GM23338 (cell line): ENCODE data around the gene ZBTB20. TPM values are rescaled to one million over a fixed set of nuclear protein-coding genes. Genes with fewer than 3 reads are reported as not detected.

Experiments used
- ATAC-seq: fragments of 200-7000 bp; cut with Tn5 transposase; 3 replicates; pipeline ENCODE4 v1.9.1; 2020
- DNase-seq: peaks from one replicate; pipeline ENCODE4 v3.0.0-alpha.2; 2015; ENCODE audit warnings: low spot score
- H2AFZ ChIP-seq: fragments of 200-600 bp; sonication (generic); 2 replicates; pipeline ENCODE4 v1.8.0; 2016; ENCODE audit warnings: antibody characterized with exemption, mild to moderate bottlenecking, moderate library complexity
- H3F3A ChIP-seq: fragments of 200-600 bp; sonication (generic); replicated peaks from 2 replicates; pipeline ENCODE4 v1.8.0; 2017; ENCODE audit warnings: antibody characterized with exemption, mixed run types, low read depth
- H3K27ac ChIP-seq: fragments of 200-600 bp; sonication (generic); 2 replicates; pipeline ENCODE4 v1.6.1; 2016; ENCODE audit warnings: low read depth
- H3K27me3 ChIP-seq: fragments of 200-600 bp; sonication (generic); 2 replicates; pipeline ENCODE4 v1.8.0; 2016; ENCODE audit warnings: mild to moderate bottlenecking, mixed run types, moderate library complexity; ENCODE audit not compliant: insufficient read depth
- H3K36me3 ChIP-seq: fragments of 200-600 bp; sonication (generic); 2 replicates; pipeline ENCODE4 v1.8.0; 2016; ENCODE audit warnings: mild to moderate bottlenecking; ENCODE audit not compliant: insufficient read depth
- H3K4me1 ChIP-seq: fragments of 200-600 bp; sonication (generic); 2 replicates; pipeline ENCODE4 v1.8.0; 2016; ENCODE audit warnings: mild to moderate bottlenecking, moderate library complexity; ENCODE audit not compliant: insufficient read depth
- H3K4me2 ChIP-seq: fragments of 200-600 bp; sonication (generic); 2 replicates; pipeline ENCODE4 v1.7.1; 2017; ENCODE audit warnings: mixed run types
- H3K4me3 ChIP-seq: fragments of 200-600 bp; sonication (generic); 2 replicates; pipeline ENCODE4 v1.6.1; 2016; ENCODE audit warnings: mixed run types
- H3K79me2 ChIP-seq: fragments of 200-600 bp; sonication (generic); replicated peaks from 2 replicates; pipeline ENCODE4 v1.8.0; 2017; ENCODE audit warnings: mild to moderate bottlenecking; ENCODE audit not compliant: insufficient read depth
- H3K9me2 ChIP-seq: fragments of 200-600 bp; sonication (generic); 2 replicates; pipeline ENCODE4 v1.8.0; 2017; ENCODE audit not compliant: insufficient read depth
- H4K20me1 ChIP-seq: fragments of 200-600 bp; sonication (generic); replicated peaks from 2 replicates; pipeline ENCODE4 v1.8.0; 2017; ENCODE audit warnings: mild to moderate bottlenecking; ENCODE audit not compliant: insufficient read depth
- H3K27ac Mint-ChIP-seq: 2 replicates; pipeline ENCODE4 v1.8.0; 2020; ENCODE audit warnings: inconsistent platforms, mild to moderate bottlenecking, moderate library complexity, mixed read lengths
- H3K27me3 Mint-ChIP-seq: 3 replicates; pipeline ENCODE4 v1.8.0; 2022; ENCODE audit warnings: low read depth, mild to moderate bottlenecking, moderate library complexity, mixed read lengths, inconsistent platforms; ENCODE audit not compliant: insufficient read depth, poor library complexity
- H3K36me3 Mint-ChIP-seq: 3 replicates; pipeline ENCODE4 v1.8.0; 2021; ENCODE audit warnings: low read depth, mild to moderate bottlenecking, inconsistent platforms, moderate library complexity, mixed read lengths
- H3K4me1 Mint-ChIP-seq: 3 replicates; pipeline ENCODE4 v1.8.0; 2020; ENCODE audit warnings: mild to moderate bottlenecking, inconsistent platforms, mixed read lengths
- H3K4me3 Mint-ChIP-seq: 3 replicates; pipeline ENCODE4 v1.8.0; 2021; ENCODE audit warnings: moderate library complexity, mild to moderate bottlenecking, inconsistent platforms, mixed read lengths
- H3K9me3 Mint-ChIP-seq: 3 replicates; pipeline ENCODE4 v1.8.0; 2020; ENCODE audit warnings: moderate library complexity, mild to moderate bottlenecking, inconsistent platforms, mixed read lengths
- CREB1 ChIP-seq: fragments of 250-450 bp; sonication (Bioruptor Pico); IDR thresholded peaks from 2 replicates; pipeline ENCODE4 v1.5.0; 2020; ENCODE audit warnings: low read depth, mild to moderate bottlenecking, moderate library complexity
- CTCF ChIP-seq, 2 experiments: fragments of 200-600 bp in 1 of 2; sonication (generic) in 1 of 2; conservative IDR thresholded peaks; 2 replicates each; pipeline versions ENCODE4 v1.5.1 to v1.6.1; 2016 to 2017; ENCODE audit warnings: antibody characterized with exemption in 2 of 2, low read depth in 2 of 2, mild to moderate bottlenecking in 2 of 2, moderate library complexity in 1 of 2
- ETS1 ChIP-seq: IDR thresholded peaks from 2 replicates; pipeline ENCODE4 v1.6.1; 2016; ENCODE audit warnings: antibody characterized with exemption
- EZH2 ChIP-seq: fragments of 200-600 bp; sonication (generic); IDR thresholded peaks from one replicate; pipeline ENCODE4 v1.8.0; 2017; ENCODE audit warnings: antibody characterized with exemption, mild to moderate bottlenecking, low read depth; ENCODE audit not compliant: unreplicated experiment
- EZH2phosphoT487 ChIP-seq: fragments of 200-600 bp; sonication (generic); IDR thresholded peaks from one replicate; pipeline ENCODE4 v1.8.1; 2018; ENCODE audit warnings: antibody characterized with exemption; ENCODE audit not compliant: unreplicated experiment
- JUNB ChIP-seq: IDR thresholded peaks from one replicate; pipeline ENCODE4 v1.6.1; 2016; ENCODE audit warnings: antibody characterized with exemption; ENCODE audit not compliant: unreplicated experiment
- NANOG ChIP-seq: IDR thresholded peaks from 2 replicates; pipeline ENCODE4 v1.6.1; 2016; ENCODE audit warnings: antibody characterized with exemption, borderline replicate concordance
- POLR2AphosphoS5 ChIP-seq: IDR thresholded peaks from 2 replicates; pipeline ENCODE4 v1.6.1; 2016; ENCODE audit warnings: antibody characterized with exemption, low read depth
- REST ChIP-seq: IDR thresholded peaks from one replicate; pipeline ENCODE4 v1.6.1; 2018; ENCODE audit warnings: antibody characterized with exemption; ENCODE audit not compliant: unreplicated experiment
- STAT1 ChIP-seq: IDR thresholded peaks from one replicate; pipeline ENCODE4 v1.6.1; 2016; ENCODE audit warnings: antibody characterized with exemption; ENCODE audit not compliant: unreplicated experiment
- ZNF114 ChIP-seq: fragments of 250-450 bp; sonication (Bioruptor Pico); IDR thresholded peaks from 2 replicates; pipeline ENCODE4 v1.5.0; 2020; ENCODE audit warnings: mild to moderate bottlenecking, moderate library complexity
- ZNF331 ChIP-seq: fragments of 250-450 bp; sonication (Bioruptor Pico); IDR thresholded peaks from 2 replicates; pipeline ENCODE4 v1.5.0; 2020; ENCODE audit warnings: low read depth, mild to moderate bottlenecking, moderate library complexity
- ZNF462 ChIP-seq: fragments of 250-450 bp; sonication (Bioruptor Pico); IDR thresholded peaks from 2 replicates; pipeline ENCODE4 v1.5.0; 2020; ENCODE audit warnings: mild to moderate bottlenecking, moderate library complexity
- polyA plus RNA-seq: library from polyadenylated mRNA; unstranded; fragments of >200 nt; fragmentation: Nextera tagmentation; extraction: Ambion mirVana; gene quantifications from 2 replicates; pipeline ENCODE4 v1.2.1, GENCODE V29; 2016
- total RNA-seq: library from RNA; depleted of rRNA; stranded (reverse); fragments of >200 nt; shearing (Covaris generic); gene quantifications from 2 replicates; pipeline ENCODE4 v1.2.3, GENCODE V29; 2014

ZBTB20 gene
- total and polyA plus RNA-seq, 2 experiments from 2014 or later = 2.0 to 3.3 TPM

- Mint-ChIP-seq H3K4me1 (peaks cover 16% of the 10 kb centered on the region), H3K36me3 (peaks cover 21% of the 10 kb centered on the region), H3K9me3 (peaks cover 23% of the 10 kb centered on the region), H3K27me3 (peaks cover 2% of the 10 kb centered on the region), H3K27ac (no peak overlapping the region), H3K4me3 (no peak overlapping the region)
- ATAC-seq (no peak), DNase-seq (peak; percentile 18)
- Histone ChIP-seq H2AFZ (peak overlapping the region; percentile 65), H3K4me3 (no peak overlapping the region), H3K9me2 (0 out of 2 replicates have a peak, but pooled peaks cover 2% of the 10 kb centered on the region), H3K4me2 (no peak overlapping the region; the same call in 1 of the 2 replicates), H3K79me2 (no peaks in the 10 kb centered on the region), H3K4me1 (peaks cover 9% of the 10 kb centered on the region), H3K27me3 (no peaks in the 10 kb centered on the region), H4K20me1 (no peaks in the 10 kb centered on the region), H3F3A (no peaks in the 10 kb centered on the region), H3K36me3 (no peaks in the 10 kb centered on the region; the same call in 1 of the 2 replicates), H3K27ac (no peak overlapping the region; the same call in 1 of the 2 replicates)
- no peak for TF ChIP-seq EZH2
- TF ChIP-seq EZH2phosphoT487 = no peak
- no peak for TF ChIP-seq ZNF114 (CRISPR knock-in tag)
- no peak for TF ChIP-seq NANOG
- TF ChIP-seq STAT1 = no peak
- no peak for TF ChIP-seq ZNF331 (CRISPR knock-in tag)
- TF ChIP-seq POLR2AphosphoS5 = no peak
- no peak for TF ChIP-seq ETS1
- TF ChIP-seq CREB1 = no peak
- no peak for TF ChIP-seq JUNB
- TF ChIP-seq REST = no peak
- no peak for TF ChIP-seq CTCF (conservative IDR thresholded peaks at IDR 0.05; ENCODE audit: low read depth in 2 of 2)
- no peak for TF ChIP-seq ZNF462
These were observed 9.1 kb upstream of the ZBTB20 start for GRCh38 chr3:115156046-115156654.
